NCI-H2171 treated with DMSO at 0.1 percent for 48 hours (cell line): Measurements from ENCODE around the gene FOXJ3.
A peak's percentile ranks its signal among the peaks of the same experiment; 100 is the strongest.

ENCODE experiments used
- DNase-seq: peaks from one replicate; lab custom pipeline; 2025; lab: John Stamatoyannopoulos, UW

The FOXJ3 gene

GRCh38 chr1:42334240-42335049 is 590 bp downstream of the FOXJ3 start:
- peak; percentile 70 for DNase-seq

- no peak for DNase-seq
Observed at GRCh38 chr1:42333662-42334239, 1.3 kb downstream of the FOXJ3 start.

GRCh38 chr1:42332877-42333276 is 2.2 kb downstream of the FOXJ3 start:
- DNase-seq = no peak

- no peak for DNase-seq
Observed at GRCh38 chr1:42330215-42330614, 4.8 kb downstream of the FOXJ3 start.

- DNase-seq = peak; percentile 44
Observed at GRCh38 chr1:42328916-42329496, 6.0 kb downstream of the FOXJ3 start.

- DNase-seq = no peak
Observed at GRCh38 chr1:42328047-42328625, 6.9 kb downstream of the FOXJ3 start.

GRCh38 chr1:42325014-42325402 is 10.0 kb downstream of the FOXJ3 start:
- DNase-seq = no peak

- DNase-seq = no peak
Observed at GRCh38 chr1:42324398-42325013, 10.5 kb downstream of the FOXJ3 start.

- DNase-seq = no peak
Observed at GRCh38 chr1:42323551-42323950, 11.5 kb downstream of the FOXJ3 start.

GRCh38 chr1:42322577-42322976 is 12.5 kb downstream of the FOXJ3 start:
- no peak for DNase-seq

- no peak for DNase-seq
Observed at GRCh38 chr1:42321731-42322130, 13.3 kb downstream of the FOXJ3 start.

GRCh38 chr1:42320708-42321107 is 14.3 kb downstream of the FOXJ3 start:
- DNase-seq = no peak

- no peak for DNase-seq
Observed at GRCh38 chr1:42319871-42320484, 15.1 kb downstream of the FOXJ3 start.

GRCh38 chr1:42319128-42319851 is 15.7 kb downstream of the FOXJ3 start:
- no peak for DNase-seq

GRCh38 chr1:42318601-42319000 is 16.4 kb downstream of the FOXJ3 start:
- DNase-seq = no peak

- DNase-seq = no peak
Observed at GRCh38 chr1:42317308-42317707, 17.7 kb downstream of the FOXJ3 start.

- DNase-seq = no peak
Observed at GRCh38 chr1:42316292-42316691, 18.7 kb downstream of the FOXJ3 start.

- DNase-seq = no peak
Observed at GRCh38 chr1:42315500-42315899, 19.5 kb downstream of the FOXJ3 start.

GRCh38 chr1:42313970-42314369 is 21.1 kb downstream of the FOXJ3 start:
- DNase-seq = no peak

GRCh38 chr1:42312576-42313212 is 22.3 kb downstream of the FOXJ3 start:
- no peak for DNase-seq

- no peak for DNase-seq
Observed at GRCh38 chr1:42311897-42312296, 23.1 kb downstream of the FOXJ3 start.
